Measurements from ENCODE around the gene HTT. TPM values are rescaled to one million over a fixed set of nuclear protein-coding genes. Genes with fewer than 3 reads are reported as not detected.

The HTT gene
- total and polyA plus RNA-seq, 2 of the 13 experiments (the other 11 are each of a cell fraction or from before 2014, with no cell fraction given) = 17.5 to 19.5 TPM

- TF ChIP-seq, protein P1, sequence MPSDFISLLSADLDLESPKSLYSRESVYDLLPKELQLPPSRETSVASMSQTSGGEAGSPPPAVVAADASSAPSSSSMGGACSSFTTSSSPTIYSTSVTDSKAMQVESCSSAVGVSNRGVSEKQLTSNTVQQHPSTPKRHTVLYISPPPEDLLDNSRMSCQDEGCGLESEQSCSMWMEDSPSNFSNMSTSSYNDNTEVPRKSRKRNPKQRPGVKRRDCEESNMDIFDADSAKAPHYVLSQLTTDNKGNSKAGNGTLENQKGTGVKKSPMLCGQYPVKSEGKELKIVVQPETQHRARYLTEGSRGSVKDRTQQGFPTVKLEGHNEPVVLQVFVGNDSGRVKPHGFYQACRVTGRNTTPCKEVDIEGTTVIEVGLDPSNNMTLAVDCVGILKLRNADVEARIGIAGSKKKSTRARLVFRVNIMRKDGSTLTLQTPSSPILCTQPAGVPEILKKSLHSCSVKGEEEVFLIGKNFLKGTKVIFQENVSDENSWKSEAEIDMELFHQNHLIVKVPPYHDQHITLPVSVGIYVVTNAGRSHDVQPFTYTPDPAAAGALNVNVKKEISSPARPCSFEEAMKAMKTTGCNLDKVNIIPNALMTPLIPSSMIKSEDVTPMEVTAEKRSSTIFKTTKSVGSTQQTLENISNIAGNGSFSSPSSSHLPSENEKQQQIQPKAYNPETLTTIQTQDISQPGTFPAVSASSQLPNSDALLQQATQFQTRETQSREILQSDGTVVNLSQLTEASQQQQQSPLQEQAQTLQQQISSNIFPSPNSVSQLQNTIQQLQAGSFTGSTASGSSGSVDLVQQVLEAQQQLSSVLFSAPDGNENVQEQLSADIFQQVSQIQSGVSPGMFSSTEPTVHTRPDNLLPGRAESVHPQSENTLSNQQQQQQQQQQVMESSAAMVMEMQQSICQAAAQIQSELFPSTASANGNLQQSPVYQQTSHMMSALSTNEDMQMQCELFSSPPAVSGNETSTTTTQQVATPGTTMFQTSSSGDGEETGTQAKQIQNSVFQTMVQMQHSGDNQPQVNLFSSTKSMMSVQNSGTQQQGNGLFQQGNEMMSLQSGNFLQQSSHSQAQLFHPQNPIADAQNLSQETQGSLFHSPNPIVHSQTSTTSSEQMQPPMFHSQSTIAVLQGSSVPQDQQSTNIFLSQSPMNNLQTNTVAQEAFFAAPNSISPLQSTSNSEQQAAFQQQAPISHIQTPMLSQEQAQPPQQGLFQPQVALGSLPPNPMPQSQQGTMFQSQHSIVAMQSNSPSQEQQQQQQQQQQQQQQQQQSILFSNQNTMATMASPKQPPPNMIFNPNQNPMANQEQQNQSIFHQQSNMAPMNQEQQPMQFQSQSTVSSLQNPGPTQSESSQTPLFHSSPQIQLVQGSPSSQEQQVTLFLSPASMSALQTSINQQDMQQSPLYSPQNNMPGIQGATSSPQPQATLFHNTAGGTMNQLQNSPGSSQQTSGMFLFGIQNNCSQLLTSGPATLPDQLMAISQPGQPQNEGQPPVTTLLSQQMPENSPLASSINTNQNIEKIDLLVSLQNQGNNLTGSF (CRISPR knock-in tag; IDR thresholded peaks at IDR 0.05) = no peak
- TF ChIP-seq, protein P2, sequence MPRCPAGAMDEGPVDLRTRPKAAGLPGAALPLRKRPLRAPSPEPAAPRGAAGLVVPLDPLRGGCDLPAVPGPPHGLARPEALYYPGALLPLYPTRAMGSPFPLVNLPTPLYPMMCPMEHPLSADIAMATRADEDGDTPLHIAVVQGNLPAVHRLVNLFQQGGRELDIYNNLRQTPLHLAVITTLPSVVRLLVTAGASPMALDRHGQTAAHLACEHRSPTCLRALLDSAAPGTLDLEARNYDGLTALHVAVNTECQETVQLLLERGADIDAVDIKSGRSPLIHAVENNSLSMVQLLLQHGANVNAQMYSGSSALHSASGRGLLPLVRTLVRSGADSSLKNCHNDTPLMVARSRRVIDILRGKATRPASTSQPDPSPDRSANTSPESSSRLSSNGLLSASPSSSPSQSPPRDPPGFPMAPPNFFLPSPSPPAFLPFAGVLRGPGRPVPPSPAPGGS (CRISPR knock-in tag; IDR thresholded peaks at IDR 0.05) = 0 out of 2 replicates have a peak, but pooled peaks have one; percentile 22
- TF ChIP-seq, protein P3, sequence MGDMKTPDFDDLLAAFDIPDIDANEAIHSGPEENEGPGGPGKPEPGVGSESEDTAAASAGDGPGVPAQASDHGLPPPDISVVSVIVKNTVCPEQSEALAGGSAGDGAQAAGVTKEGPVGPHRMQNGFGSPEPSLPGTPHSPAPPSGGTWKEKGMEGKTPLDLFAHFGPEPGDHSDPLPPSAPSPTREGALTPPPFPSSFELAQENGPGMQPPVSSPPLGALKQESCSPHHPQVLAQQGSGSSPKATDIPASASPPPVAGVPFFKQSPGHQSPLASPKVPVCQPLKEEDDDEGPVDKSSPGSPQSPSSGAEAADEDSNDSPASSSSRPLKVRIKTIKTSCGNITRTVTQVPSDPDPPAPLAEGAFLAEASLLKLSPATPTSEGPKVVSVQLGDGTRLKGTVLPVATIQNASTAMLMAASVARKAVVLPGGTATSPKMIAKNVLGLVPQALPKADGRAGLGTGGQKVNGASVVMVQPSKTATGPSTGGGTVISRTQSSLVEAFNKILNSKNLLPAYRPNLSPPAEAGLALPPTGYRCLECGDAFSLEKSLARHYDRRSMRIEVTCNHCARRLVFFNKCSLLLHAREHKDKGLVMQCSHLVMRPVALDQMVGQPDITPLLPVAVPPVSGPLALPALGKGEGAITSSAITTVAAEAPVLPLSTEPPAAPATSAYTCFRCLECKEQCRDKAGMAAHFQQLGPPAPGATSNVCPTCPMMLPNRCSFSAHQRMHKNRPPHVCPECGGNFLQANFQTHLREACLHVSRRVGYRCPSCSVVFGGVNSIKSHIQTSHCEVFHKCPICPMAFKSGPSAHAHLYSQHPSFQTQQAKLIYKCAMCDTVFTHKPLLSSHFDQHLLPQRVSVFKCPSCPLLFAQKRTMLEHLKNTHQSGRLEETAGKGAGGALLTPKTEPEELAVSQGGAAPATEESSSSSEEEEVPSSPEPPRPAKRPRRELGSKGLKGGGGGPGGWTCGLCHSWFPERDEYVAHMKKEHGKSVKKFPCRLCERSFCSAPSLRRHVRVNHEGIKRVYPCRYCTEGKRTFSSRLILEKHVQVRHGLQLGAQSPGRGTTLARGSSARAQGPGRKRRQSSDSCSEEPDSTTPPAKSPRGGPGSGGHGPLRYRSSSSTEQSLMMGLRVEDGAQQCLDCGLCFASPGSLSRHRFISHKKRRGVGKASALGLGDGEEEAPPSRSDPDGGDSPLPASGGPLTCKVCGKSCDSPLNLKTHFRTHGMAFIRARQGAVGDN (CRISPR knock-in tag; IDR thresholded peaks at IDR 0.05) = peak; percentile 80
- TF ChIP-seq ZNF530 (CRISPR knock-in tag; IDR thresholded peaks at IDR 0.05; ENCODE audit: low read depth) = no peak
- no peak for TF ChIP-seq ZNF333 (CRISPR knock-in tag; IDR thresholded peaks at IDR 0.05; ENCODE audit: borderline replicate concordance)
- TF ChIP-seq JDP2 (CRISPR knock-in tag; IDR thresholded peaks at IDR 0.05; ENCODE audit: borderline replicate concordance) = no peak
- no peak for TF ChIP-seq BCL6 (CRISPR knock-in tag; IDR thresholded peaks at IDR 0.05)
- no peak for TF ChIP-seq NR0B2 (CRISPR knock-in tag; IDR thresholded peaks at IDR 0.05)
- no peak for TF ChIP-seq MXD1 (CRISPR knock-in tag; IDR thresholded peaks at IDR 0.05)
- TF ChIP-seq ZNF326 (CRISPR knock-in tag; IDR thresholded peaks at IDR 0.05; ENCODE audit: borderline replicate concordance) = no peak
- TF ChIP-seq MED13 (CRISPR knock-in tag; IDR thresholded peaks at IDR 0.05) = no peak
- TF ChIP-seq ZBTB44 (CRISPR knock-in tag; IDR thresholded peaks at IDR 0.05) = no peak
Observed at GRCh38 chr4:3250956-3251690, 176.6 kb downstream of the HTT start (continued).

Measured in HepG2 (cell line).